GM12878 (cell line): Measurements from ENCODE around the gene SLC25A33. TPM values are rescaled to one million over a fixed set of nuclear protein-coding genes. Genes with fewer than 3 reads are reported as not detected.

Experiments used
- CBX3 ChIP-seq: fragments of 200-600 bp; sonication (generic); IDR thresholded peaks from 2 replicates; pipeline ENCODE4 v1.6.1; 2016; ENCODE audit warnings: low read depth, borderline replicate concordance
- EED ChIP-seq: sonication (generic); IDR thresholded peaks from 2 replicates; pipeline ENCODE4 v1.6.1; 2016; ENCODE audit warnings: antibody characterized with exemption, low read depth
- EP300 ChIP-seq, 2 experiments: fragments of 150-350 bp in 1 of 2; IDR thresholded peaks; 2 replicates each; pipeline ENCODE4 v1.6.1; 2011 to 2012; ENCODE audit warnings: low read depth in 2 of 2, low read length in 2 of 2, borderline replicate concordance in 1 of 2, improper control_type of control experiment in 1 of 2, inconsistent platforms in 1 of 2; ENCODE audit not compliant: control insufficient read depth in 1 of 2
- ETV6 ChIP-seq, 2 experiments: fragments of 450-650 bp in 1 of 2; IDR thresholded peaks in 1 of 2; conservative IDR thresholded peaks in 1 of 2; 2 replicates each; pipeline ENCODE4 v1.6.1; 2014; ENCODE audit warnings: antibody characterized with exemption in 1 of 2, borderline replicate concordance in 1 of 2, low read depth in 1 of 2, mild to moderate bottlenecking in 1 of 2, moderate library complexity in 1 of 2
- EZH2 ChIP-seq: IDR thresholded peaks from 2 replicates; pipeline ENCODE4 v1.6.1; 2012; ENCODE audit warnings: low read depth, mild to moderate bottlenecking, control low read depth, inconsistent platforms, low read length, borderline replicate concordance; ENCODE audit not compliant: control insufficient read depth
- HDAC6 ChIP-seq: fragments of 200-600 bp; sonication (generic); IDR thresholded peaks from one replicate; pipeline ENCODE4 v1.8.0; 2017; ENCODE audit warnings: antibody characterized with exemption; ENCODE audit not compliant: unreplicated experiment
- KAT2A ChIP-seq: conservative IDR thresholded peaks from 2 replicates; pipeline ENCODE4 v1.6.1; 2011; ENCODE audit warnings: low read depth, low read length; ENCODE audit not compliant: control insufficient read depth
- KLF5 ChIP-seq: fragments of 450-650 bp; IDR thresholded peaks from 2 replicates; pipeline ENCODE4 v1.6.1; 2014; ENCODE audit warnings: mild to moderate bottlenecking; ENCODE audit not compliant: partially characterized antibody
- NFYB ChIP-seq: IDR thresholded peaks from 2 replicates; pipeline ENCODE4 v1.6.1; 2011; ENCODE audit warnings: low read depth, mild to moderate bottlenecking, low read length, improper control_type of control experiment, moderate library complexity; ENCODE audit not compliant: insufficient read depth
- NRF1 ChIP-seq: conservative IDR thresholded peaks from 2 replicates; pipeline ENCODE4 v1.6.1; 2011; ENCODE audit warnings: mild to moderate bottlenecking, low read depth, low read length, improper control_type of control experiment
- RAD21 ChIP-seq: IDR thresholded peaks from 2 replicates; pipeline ENCODE4 v1.6.1; 2011; ENCODE audit warnings: mild to moderate bottlenecking, low read depth, low read length, moderate library complexity; ENCODE audit not compliant: insufficient read depth
- RBBP5 ChIP-seq: fragments of 200-600 bp; sonication (generic); conservative IDR thresholded peaks from 2 replicates; pipeline ENCODE4 v1.6.1; 2016
- WRNIP1 ChIP-seq: IDR thresholded peaks from 2 replicates; pipeline ENCODE4 v1.6.1; 2011; ENCODE audit warnings: low read depth, low read length, improper control_type of control experiment, borderline replicate concordance
- polyA plus RNA-seq, 11 experiments: library from polyadenylated mRNA; depleted of rRNA in 4 of 11; unstranded in 6 of 11; stranded (reverse) in 5 of 11; fragments of >200 nt; fragmentation: Nextera tagmentation in 4 of 11; fragmentation: Illumina TruSeq in 1 of 11; extraction: Ambion mirVana in 4 of 11; extraction: Trizol in 1 of 11; gene quantifications; 1 replicate in 1 of 11; 2 replicates in 10 of 11; pipeline versions ENCODE4 v1.2.1 to v1.2.3, GENCODE V29; 2011 to 2016; ENCODE audit warnings: inconsistent platforms in 2 of 11, missing spikeins in 2 of 11, low read depth in 1 of 11
- total RNA-seq, 4 experiments: library from RNA; depleted of rRNA in 3 of 4; stranded (reverse); fragments of >200 nt in 3 of 4; fragmentation: Illumina TruSeq in 1 of 4; extraction: Trizol in 1 of 4; gene quantifications; 2 replicates each; pipeline versions ENCODE4 v1.2.1 to v1.2.3, GENCODE V29; 2013 to 2021
- TF ChIP-seq, protein P1 (sequence below): IDR thresholded peaks from 2 replicates; pipeline ENCODE4 v1.6.1; 2011; ENCODE audit warnings: borderline replicate concordance, low read depth, mild to moderate bottlenecking, moderate library complexity, low read length; ENCODE audit not compliant: insufficient read depth, poor library complexity, severe bottlenecking
- TF ChIP-seq, protein P2 (sequence below): fragments of 450-650 bp; IDR thresholded peaks from 2 replicates; pipeline ENCODE4 v1.6.1; 2017; ENCODE audit warnings: mild to moderate bottlenecking
- TF ChIP-seq, protein P3 (sequence below): IDR thresholded peaks from 2 replicates; pipeline ENCODE4 v1.6.1; 2012; ENCODE audit warnings: low read length, inconsistent platforms
- TF ChIP-seq, protein P4 (sequence below): IDR thresholded peaks from 2 replicates; pipeline ENCODE4 v1.6.1; 2012; ENCODE audit warnings: low read depth, low read length, improper control_type of control experiment
- TF ChIP-seq, protein P5 (sequence below): fragments of 450-650 bp; formaldehyde crosslinking; IDR thresholded peaks from 2 replicates; pipeline ENCODE4 v1.5.0; 2022; ENCODE audit warnings: mild to moderate bottlenecking, missing genetic modification characterization

SLC25A33 gene
- total and polyA plus RNA-seq, 10 of the 15 experiments (the other 5 are each of a cell fraction or from before 2014, with no cell fraction given), result 1.7 to 11.2 (median 8.4) TPM

DNA sequence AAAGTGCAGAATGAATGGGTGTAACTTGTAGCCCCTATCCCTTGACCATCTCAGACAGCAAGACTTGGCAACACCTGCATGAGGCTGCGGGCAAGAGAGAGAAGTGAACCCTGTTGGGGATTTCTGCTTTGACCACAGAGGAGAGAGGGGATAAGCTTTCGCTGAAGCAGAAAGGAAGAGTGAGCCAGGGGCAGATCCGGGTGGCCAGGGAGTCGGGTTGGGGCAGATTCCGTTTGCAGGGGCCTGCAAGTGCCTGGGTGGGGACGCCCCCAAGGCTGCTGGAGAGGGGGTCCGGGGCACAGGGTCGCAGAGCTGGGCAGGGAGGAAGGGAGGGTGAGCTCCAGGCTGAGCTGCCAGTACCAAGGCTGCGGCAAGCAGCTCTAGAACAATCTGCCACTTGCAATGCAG lies 86.9 kb downstream of the SLC25A33 start (continued):
- TF ChIP-seq HDAC6 (no peak), NFYB (no peak), RAD21 (no peak), EZH2 (peak; percentile 67; the same call in 1 of the 2 replicates), EP300 (IDR thresholded peaks at IDR 0.05; ENCODE audit: borderline replicate concordance in 1 of 2, control insufficient read depth in 1 of 2, low read depth in 2 of 2, low read length in 2 of 2) (peak; percentile 55 to 80; a peak in 3 of 4 replicates), RBBP5 (no peak), KLF5 (peak; percentile 24), KAT2A (no peak), CBX3 (no peak), WRNIP1 (no peak), NRF1 (no peak), ETV6 (conservative IDR thresholded peaks at IDR 0.05 in 1 of 2, IDR thresholded peaks at IDR 0.05 in 1 of 2; ENCODE audit: borderline replicate concordance in 1 of 2, low read depth in 1 of 2) (peak in 1 of 2 experiments; percentile 66; a peak in 1 of 4 replicates), EED (peak; percentile 93)
- TF ChIP-seq, protein P1, sequence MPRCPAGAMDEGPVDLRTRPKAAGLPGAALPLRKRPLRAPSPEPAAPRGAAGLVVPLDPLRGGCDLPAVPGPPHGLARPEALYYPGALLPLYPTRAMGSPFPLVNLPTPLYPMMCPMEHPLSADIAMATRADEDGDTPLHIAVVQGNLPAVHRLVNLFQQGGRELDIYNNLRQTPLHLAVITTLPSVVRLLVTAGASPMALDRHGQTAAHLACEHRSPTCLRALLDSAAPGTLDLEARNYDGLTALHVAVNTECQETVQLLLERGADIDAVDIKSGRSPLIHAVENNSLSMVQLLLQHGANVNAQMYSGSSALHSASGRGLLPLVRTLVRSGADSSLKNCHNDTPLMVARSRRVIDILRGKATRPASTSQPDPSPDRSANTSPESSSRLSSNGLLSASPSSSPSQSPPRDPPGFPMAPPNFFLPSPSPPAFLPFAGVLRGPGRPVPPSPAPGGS, result peak; percentile 56
- TF ChIP-seq, protein P2, sequence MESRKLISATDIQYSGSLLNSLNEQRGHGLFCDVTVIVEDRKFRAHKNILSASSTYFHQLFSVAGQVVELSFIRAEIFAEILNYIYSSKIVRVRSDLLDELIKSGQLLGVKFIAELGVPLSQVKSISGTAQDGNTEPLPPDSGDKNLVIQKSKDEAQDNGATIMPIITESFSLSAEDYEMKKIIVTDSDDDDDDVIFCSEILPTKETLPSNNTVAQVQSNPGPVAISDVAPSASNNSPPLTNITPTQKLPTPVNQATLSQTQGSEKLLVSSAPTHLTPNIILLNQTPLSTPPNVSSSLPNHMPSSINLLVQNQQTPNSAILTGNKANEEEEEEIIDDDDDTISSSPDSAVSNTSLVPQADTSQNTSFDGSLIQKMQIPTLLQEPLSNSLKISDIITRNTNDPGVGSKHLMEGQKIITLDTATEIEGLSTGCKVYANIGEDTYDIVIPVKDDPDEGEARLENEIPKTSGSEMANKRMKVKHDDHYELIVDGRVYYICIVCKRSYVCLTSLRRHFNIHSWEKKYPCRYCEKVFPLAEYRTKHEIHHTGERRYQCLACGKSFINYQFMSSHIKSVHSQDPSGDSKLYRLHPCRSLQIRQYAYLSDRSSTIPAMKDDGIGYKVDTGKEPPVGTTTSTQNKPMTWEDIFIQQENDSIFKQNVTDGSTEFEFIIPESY, result no peak
- TF ChIP-seq, protein P3, sequence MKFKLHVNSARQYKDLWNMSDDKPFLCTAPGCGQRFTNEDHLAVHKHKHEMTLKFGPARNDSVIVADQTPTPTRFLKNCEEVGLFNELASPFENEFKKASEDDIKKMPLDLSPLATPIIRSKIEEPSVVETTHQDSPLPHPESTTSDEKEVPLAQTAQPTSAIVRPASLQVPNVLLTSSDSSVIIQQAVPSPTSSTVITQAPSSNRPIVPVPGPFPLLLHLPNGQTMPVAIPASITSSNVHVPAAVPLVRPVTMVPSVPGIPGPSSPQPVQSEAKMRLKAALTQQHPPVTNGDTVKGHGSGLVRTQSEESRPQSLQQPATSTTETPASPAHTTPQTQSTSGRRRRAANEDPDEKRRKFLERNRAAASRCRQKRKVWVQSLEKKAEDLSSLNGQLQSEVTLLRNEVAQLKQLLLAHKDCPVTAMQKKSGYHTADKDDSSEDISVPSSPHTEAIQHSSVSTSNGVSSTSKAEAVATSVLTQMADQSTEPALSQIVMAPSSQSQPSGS, result no peak
- TF ChIP-seq, protein P4, sequence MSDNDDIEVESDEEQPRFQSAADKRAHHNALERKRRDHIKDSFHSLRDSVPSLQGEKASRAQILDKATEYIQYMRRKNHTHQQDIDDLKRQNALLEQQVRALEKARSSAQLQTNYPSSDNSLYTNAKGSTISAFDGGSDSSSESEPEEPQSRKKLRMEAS, result no peak
- TF ChIP-seq, protein P5, sequence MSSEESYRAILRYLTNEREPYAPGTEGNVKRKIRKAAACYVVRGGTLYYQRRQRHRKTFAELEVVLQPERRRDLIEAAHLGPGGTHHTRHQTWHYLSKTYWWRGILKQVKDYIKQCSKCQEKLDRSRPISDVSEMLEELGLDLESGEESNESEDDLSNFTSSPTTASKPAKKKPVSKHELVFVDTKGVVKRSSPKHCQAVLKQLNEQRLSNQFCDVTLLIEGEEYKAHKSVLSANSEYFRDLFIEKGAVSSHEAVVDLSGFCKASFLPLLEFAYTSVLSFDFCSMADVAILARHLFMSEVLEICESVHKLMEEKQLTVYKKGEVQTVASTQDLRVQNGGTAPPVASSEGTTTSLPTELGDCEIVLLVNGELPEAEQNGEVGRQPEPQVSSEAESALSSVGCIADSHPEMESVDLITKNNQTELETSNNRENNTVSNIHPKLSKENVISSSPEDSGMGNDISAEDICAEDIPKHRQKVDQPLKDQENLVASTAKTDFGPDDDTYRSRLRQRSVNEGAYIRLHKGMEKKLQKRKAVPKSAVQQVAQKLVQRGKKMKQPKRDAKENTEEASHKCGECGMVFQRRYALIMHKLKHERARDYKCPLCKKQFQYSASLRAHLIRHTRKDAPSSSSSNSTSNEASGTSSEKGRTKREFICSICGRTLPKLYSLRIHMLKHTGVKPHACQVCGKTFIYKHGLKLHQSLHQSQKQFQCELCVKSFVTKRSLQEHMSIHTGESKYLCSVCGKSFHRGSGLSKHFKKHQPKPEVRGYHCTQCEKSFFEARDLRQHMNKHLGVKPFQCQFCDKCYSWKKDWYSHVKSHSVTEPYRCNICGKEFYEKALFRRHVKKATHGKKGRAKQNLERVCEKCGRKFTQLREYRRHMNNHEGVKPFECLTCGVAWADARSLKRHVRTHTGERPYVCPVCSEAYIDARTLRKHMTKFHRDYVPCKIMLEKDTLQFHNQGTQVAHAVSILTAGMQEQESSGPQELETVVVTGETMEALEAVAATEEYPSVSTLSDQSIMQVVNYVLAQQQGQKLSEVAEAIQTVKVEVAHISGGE (CRISPR knock-in tag), result no peak
- TF ChIP-seq, all 136 proteins: peak for 45
